B cell (primary cell): Measurements from ENCODE around the gene CTNNB1. TPM values are rescaled to one million over a fixed set of nuclear protein-coding genes. Genes with fewer than 3 reads are reported as not detected.
A peak's percentile ranks its signal among the peaks of the same experiment; 100 is the strongest.

Experiments used
- ATAC-seq: fragments of 200-7000 bp; cut with Tn5 transposase; one replicate; pipeline ENCODE4 v1.10.0; 2021; ENCODE audit warnings: low read depth, mild to moderate bottlenecking, moderate number of reproducible peaks, moderate library complexity
- CTCF ChIA-PET: fragments of 350-600 bp; sonication (Branson Sonifier 250); formaldehyde crosslinking; loops from one replicate; lab custom pipeline; 2021; ENCODE audit warnings: antibody characterized with exemption, inconsistent platforms; lab: Charles Lee
- POLR2A ChIA-PET: fragments of 350-600 bp; sonication (Branson Sonifier 250); formaldehyde crosslinking; loops from one replicate; lab custom pipeline; 2021; ENCODE audit warnings: antibody characterized with exemption; lab: Charles Lee
- DNase-seq: peaks from one replicate; pipeline ENCODE4 v3.0.0; 2013
- H2AFZ ChIP-seq: 2 replicates; pipeline ENCODE4 v1.6.1; 2012; ENCODE audit warnings: mild to moderate bottlenecking, low read depth, low read length; ENCODE audit not compliant: insufficient read depth, poor library complexity, severe bottlenecking
- H3K27ac ChIP-seq, 2 donors: 1 replicate in 1 of 2; 2 replicates in 1 of 2; pipeline ENCODE4 v1.5.1; 2012 to 2013; ENCODE audit warnings: low read length in 2 of 2, mild to moderate bottlenecking in 2 of 2, moderate library complexity in 1 of 2
- H3K27me3 ChIP-seq, 4 experiments: fragments of 200-600 bp in 1 of 4; sonication (generic) in 1 of 4; replicated peaks in 1 of 4; 1 replicate in 2 of 4; 2 replicates in 2 of 4; pipeline versions ENCODE4 v1.6.1 to v1.7.0; 2013 to 2016; ENCODE audit warnings: low read length in 3 of 4, mild to moderate bottlenecking in 2 of 4, mixed read lengths in 1 of 4, moderate library complexity in 1 of 4; ENCODE audit not compliant: insufficient read depth in 4 of 4, control insufficient read depth in 3 of 4; ENCODE audit errors: control extremely low read depth in 1 of 4
- H3K36me3 ChIP-seq, 2 experiments: replicated peaks in 1 of 2; 1 replicate in 1 of 2; 2 replicates in 1 of 2; pipeline versions ENCODE4 v1.6.1 to v1.7.1; 2013; ENCODE audit warnings: low read length in 1 of 2; ENCODE audit not compliant: insufficient read depth in 2 of 2, control insufficient read depth in 1 of 2; ENCODE audit errors: control extremely low read depth in 1 of 2, extremely low read depth in 1 of 2
- H3K4me1 ChIP-seq, 2 donors: fragments of 200-600 bp in 1 of 2; sonication (generic) in 1 of 2; 1 replicate in 1 of 2; 2 replicates in 1 of 2; pipeline versions ENCODE4 v1.5.1 to v1.6.1; 2013 to 2017; ENCODE audit warnings: low read length in 2 of 2; ENCODE audit not compliant: control insufficient read depth in 2 of 2, insufficient read depth in 2 of 2
- H3K4me2 ChIP-seq: replicated peaks from 2 replicates; pipeline ENCODE3; 2012; ENCODE audit warnings: mild to moderate bottlenecking, low read depth, low read length; ENCODE audit not compliant: poor library complexity, severe bottlenecking
- H3K4me3 ChIP-seq, 5 experiments: fragments of 200-600 bp in 1 of 5; sonication (generic) in 1 of 5; 1 replicate in 3 of 5; 2 replicates in 2 of 5; pipeline versions ENCODE4 v1.5.1 to v1.7.0; 2011 to 2016; ENCODE audit warnings: low read length in 4 of 5, mild to moderate bottlenecking in 4 of 5, low read depth in 2 of 5, control low read depth in 1 of 5, moderate library complexity in 1 of 5; ENCODE audit not compliant: insufficient read depth in 1 of 5; ENCODE audit errors: control extremely low read depth in 1 of 5, extremely low read depth in 1 of 5
- H3K79me2 ChIP-seq: fragments of 200-600 bp; sonication (generic); one replicate; pipeline ENCODE4 v1.6.0; 2016; ENCODE audit warnings: low read length; ENCODE audit not compliant: control insufficient read depth, insufficient read depth
- H3K9ac ChIP-seq: fragments of 200-600 bp; sonication (generic); 2 replicates; pipeline ENCODE4 v1.6.1; 2017; ENCODE audit warnings: mild to moderate bottlenecking, low read length, moderate library complexity
- H3K9me3 ChIP-seq, 3 donors: one replicate each; pipeline versions ENCODE4 v1.6.1 to v1.7.1; 2013; ENCODE audit warnings: low read length in 2 of 3; ENCODE audit not compliant: control insufficient read depth in 2 of 3, insufficient read depth in 1 of 3; ENCODE audit errors: control extremely low read depth in 1 of 3
- H4K20me1 ChIP-seq: 2 replicates; pipeline ENCODE4 v1.6.0; 2012; ENCODE audit warnings: mild to moderate bottlenecking, low read length; ENCODE audit not compliant: insufficient read depth, control insufficient read depth, poor library complexity, severe bottlenecking
- H3K27ac Mint-ChIP-seq: one replicate; pipeline ENCODE4 v1.8.0; 2021; ENCODE audit warnings: mixed read lengths
- H3K27me3 Mint-ChIP-seq: one replicate; pipeline ENCODE4 v1.8.0; 2021; ENCODE audit warnings: mixed read lengths
- H3K4me1 Mint-ChIP-seq: one replicate; pipeline ENCODE4 v1.8.0; 2021; ENCODE audit warnings: mixed read lengths
- H3K4me3 Mint-ChIP-seq: one replicate; pipeline ENCODE4 v1.8.0; 2021; ENCODE audit warnings: mixed read lengths
- H3K9me3 Mint-ChIP-seq: one replicate; pipeline ENCODE4 v1.8.0; 2022; ENCODE audit warnings: mixed read lengths; ENCODE audit not compliant: insufficient read depth
- CTCF ChIP-seq: fragments of 200-600 bp; IDR thresholded peaks from one replicate; pipeline ENCODE4 v1.8.0; 2022; ENCODE audit warnings: antibody characterized with exemption, mild to moderate bottlenecking
- EZH2 ChIP-seq: IDR thresholded peaks from 2 replicates; pipeline ENCODE4 v1.6.1; 2012; ENCODE audit warnings: borderline replicate concordance, low read depth, mild to moderate bottlenecking, moderate library complexity, low read length; ENCODE audit not compliant: insufficient read depth, poor library complexity, severe bottlenecking
- WGBS: methylation state at CpG from one replicate; pipeline ENCODE4 v1.1.5; 2013; ENCODE audit warnings: missing lambda C conversion rate; ENCODE audit not compliant: insufficient coverage; 5-methylcytosine and 5-hydroxymethylcytosine counted together
- intact Hi-C: fragments of 100-400 bp; cut with micrococcal nuclease; formaldehyde crosslinking; loops from one replicate; pipeline ENCODE4 v1.10.0; 2022
- polyA plus RNA-seq: library from polyadenylated mRNA; depleted of rRNA; stranded (reverse); fragments of >200 nt; gene quantifications from 2 replicates; pipeline ENCODE4 v1.2.3, GENCODE V29; 2012
- total RNA-seq, 2 donors: library from RNA; stranded (reverse); fragments of 120-200 nt in 1 of 2; gene quantifications; 1 replicate in 1 of 2; 2 replicates in 1 of 2; pipeline versions ENCODE4 v1.2.3 to v1.2.4, GENCODE V29; 2013 to 2022

The CTNNB1 gene
- total and polyA plus RNA-seq, 2 donors (not counting 1 experiment from before 2014, with no cell fraction given), result 103 to 178 TPM

DNA sequence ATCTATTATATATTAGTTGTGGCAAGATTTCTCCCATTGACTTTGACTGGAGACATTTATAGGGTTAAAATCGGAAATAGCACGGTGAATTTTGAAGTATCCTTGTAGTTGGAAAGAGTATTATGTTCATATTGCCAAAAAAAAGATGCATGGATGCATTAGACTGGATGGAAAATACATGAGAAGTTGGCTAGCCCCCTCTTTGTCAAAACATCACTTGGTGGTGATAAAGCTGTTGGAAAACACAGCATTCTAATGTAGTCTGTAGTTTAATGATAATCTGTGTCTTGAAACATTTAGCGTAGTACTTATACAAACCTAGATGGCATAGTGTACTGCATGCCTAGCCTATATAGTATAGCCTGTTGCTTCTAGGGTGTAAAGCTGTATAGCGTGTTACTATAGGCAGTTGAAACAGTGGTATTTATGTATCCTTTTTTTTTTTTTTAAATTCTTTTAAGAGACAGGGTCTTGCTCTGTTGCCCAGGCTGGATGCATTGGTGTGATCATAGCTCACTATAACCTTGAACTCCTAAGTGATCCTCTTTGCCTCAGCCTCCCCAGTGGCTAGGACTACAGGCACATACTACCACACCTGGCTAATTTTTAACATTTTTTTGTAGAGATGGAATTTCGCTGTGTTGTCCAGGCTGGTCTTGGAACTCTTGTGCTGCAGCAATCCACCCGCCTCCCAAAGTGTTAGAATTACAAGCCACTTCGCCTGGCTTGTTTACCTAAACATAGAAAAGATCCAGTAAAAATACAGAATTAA lies 21.8 kb downstream of the CTNNB1 start:
- Histone ChIP-seq H2AFZ (no peak overlapping the region), H4K20me1 (peaks cover 80% of the 10 kb centered on the region), H3K27ac (no peak overlapping the region), H3K4me1 (peaks cover 8 to 27% of the 10 kb centered on the region in 2 donors), H3K79me2 (peaks cover 96% of the 10 kb centered on the region), H3K9ac (no peak overlapping the region), H3K36me3 (peaks cover 9 to 23% of the 10 kb centered on the region in 2 experiments), H3K4me3 (no peak overlapping the region), H3K27me3 (no peaks in the 10 kb centered on the region), H3K4me2 (no peak overlapping the region), H3K9me3 (no peaks in the 10 kb centered on the region)
- ATAC-seq, result no peak
- Mint-ChIP-seq H3K27ac (no peak overlapping the region), H3K4me3 (no peak overlapping the region), H3K4me1 (peaks cover 55% of the 10 kb centered on the region), H3K9me3 (no peaks in the 10 kb centered on the region), H3K27me3 (no peaks in the 10 kb centered on the region)
- WGBS, result 100% methylated on average over 2 of the region's 7 CpGs
- TF ChIP-seq CTCF (no peak), EZH2 (no peak)
- ChIA-PET POLR2A (no interaction called here), CTCF (no interaction called here)
- intact Hi-C loops, result loop anchor here (5.0 kb wide), 1 partner anchor 639 kb away; no protein-coding TSS in a partner anchor
- no peak for DNase-seq

GRCh38 chr3:41222012-41222411 lies 22.7 kb downstream of the CTNNB1 start:
- Histone ChIP-seq H2AFZ (no peak overlapping the region), H4K20me1 (peaks cover 80% of the 10 kb centered on the region), H3K9me3 (no peaks in the 10 kb centered on the region), H3K4me3 (no peak overlapping the region), H3K79me2 (peaks cover 95% of the 10 kb centered on the region), H3K36me3 (peaks cover 15 to 32% of the 10 kb centered on the region in 2 experiments), H3K27ac (no peak overlapping the region), H3K4me1 (peaks cover 2 to 20% of the 10 kb centered on the region in 2 donors), H3K4me2 (no peak overlapping the region), H3K9ac (no peak overlapping the region), H3K27me3 (no peaks in the 10 kb centered on the region)
- Mint-ChIP-seq H3K4me1 (peaks cover 53% of the 10 kb centered on the region), H3K27ac (peak overlapping the region; percentile 39), H3K27me3 (no peaks in the 10 kb centered on the region), H3K9me3 (no peaks in the 10 kb centered on the region), H3K4me3 (no peak overlapping the region)
- POLR2A ChIA-PET, result interaction anchor here (0.6 kb wide), 2 partner anchors 19 to 22 kb away, joined by 4 to 6 read pairs; no protein-coding TSS in a partner anchor
- TF ChIP-seq EZH2 (no peak), CTCF (no peak)
- ATAC-seq, result no peak
- 100% methylated on average over 1 of the region's 2 CpGs for WGBS
- no peak for DNase-seq
- intact Hi-C loops, result loop anchor here (5.0 kb wide), 1 partner anchor 640 kb away; no protein-coding TSS in a partner anchor
- CTCF ChIA-PET, result no interaction called here
